ENCODE results near the gene CCDC93. TPM values are rescaled to one million over a fixed set of nuclear protein-coding genes. Genes with fewer than 3 reads are reported as not detected.

The CCDC93 gene
- polyA plus RNA-seq, 1 donor from 2014 or later, result 98.4 TPM

DNA sequence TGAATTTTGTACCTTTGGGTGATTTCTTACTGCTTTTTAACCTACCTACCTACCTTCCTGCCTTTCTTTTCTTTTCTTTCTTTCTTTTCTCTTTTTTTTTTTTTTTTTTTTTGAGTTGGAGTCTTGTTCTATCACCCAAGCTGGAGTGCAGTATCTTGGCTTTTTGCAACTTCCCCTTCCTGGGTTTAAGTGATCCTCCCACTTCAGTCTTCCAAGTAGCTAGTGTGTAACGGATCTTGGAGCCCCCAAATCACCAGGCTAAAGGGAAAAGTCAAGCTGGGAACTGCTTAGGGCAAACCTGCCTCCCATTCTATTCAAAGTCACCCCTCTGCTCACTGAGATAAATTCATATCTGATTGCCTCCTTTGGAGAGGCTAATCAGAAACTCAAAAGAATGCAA, 138.1 kb downstream of the CCDC93 start:
- Histone ChIP-seq H3K36me3 (ENCODE audit: insufficient read depth, low read length) (no peaks in the 10 kb centered on the region), H3K9me3 (ENCODE audit: low read length) (no peaks in the 10 kb centered on the region), H3K79me2 (replicated peaks; ENCODE audit: insufficient read depth, low read length) (no peaks in the 10 kb centered on the region), H2AFZ (ENCODE audit: low read depth, low read length) (no peak overlapping the region), H3F3A (ENCODE audit: insufficient read depth, low read length, poor library complexity, severe bottlenecking) (no peaks in the 10 kb centered on the region), H3K4me3 (ENCODE audit: low read length) (no peak overlapping the region), H3K27me3 (ENCODE audit: insufficient read depth, low read depth, low read length) (no peaks in the 10 kb centered on the region), H3K9ac (ENCODE audit: low read length) (no peak overlapping the region), H3K9me2 (ENCODE audit: insufficient read depth, low read length) (no peaks in the 10 kb centered on the region), H4K20me1 (ENCODE audit: insufficient read depth) (no peaks in the 10 kb centered on the region), H3K27ac (ENCODE audit: low read length) (no peak overlapping the region), H3K4me2 (ENCODE audit: low read length) (no peak overlapping the region)
- no peak for TF ChIP-seq POLR2AphosphoS5 (IDR thresholded peaks at IDR 0.05)
- TF ChIP-seq MXI1 (conservative IDR thresholded peaks at IDR 0.05; ENCODE audit: poor library complexity, severe bottlenecking), result no peak
- no peak for TF ChIP-seq RAD21 (conservative IDR thresholded peaks at IDR 0.05)
- TF ChIP-seq, protein P1, sequence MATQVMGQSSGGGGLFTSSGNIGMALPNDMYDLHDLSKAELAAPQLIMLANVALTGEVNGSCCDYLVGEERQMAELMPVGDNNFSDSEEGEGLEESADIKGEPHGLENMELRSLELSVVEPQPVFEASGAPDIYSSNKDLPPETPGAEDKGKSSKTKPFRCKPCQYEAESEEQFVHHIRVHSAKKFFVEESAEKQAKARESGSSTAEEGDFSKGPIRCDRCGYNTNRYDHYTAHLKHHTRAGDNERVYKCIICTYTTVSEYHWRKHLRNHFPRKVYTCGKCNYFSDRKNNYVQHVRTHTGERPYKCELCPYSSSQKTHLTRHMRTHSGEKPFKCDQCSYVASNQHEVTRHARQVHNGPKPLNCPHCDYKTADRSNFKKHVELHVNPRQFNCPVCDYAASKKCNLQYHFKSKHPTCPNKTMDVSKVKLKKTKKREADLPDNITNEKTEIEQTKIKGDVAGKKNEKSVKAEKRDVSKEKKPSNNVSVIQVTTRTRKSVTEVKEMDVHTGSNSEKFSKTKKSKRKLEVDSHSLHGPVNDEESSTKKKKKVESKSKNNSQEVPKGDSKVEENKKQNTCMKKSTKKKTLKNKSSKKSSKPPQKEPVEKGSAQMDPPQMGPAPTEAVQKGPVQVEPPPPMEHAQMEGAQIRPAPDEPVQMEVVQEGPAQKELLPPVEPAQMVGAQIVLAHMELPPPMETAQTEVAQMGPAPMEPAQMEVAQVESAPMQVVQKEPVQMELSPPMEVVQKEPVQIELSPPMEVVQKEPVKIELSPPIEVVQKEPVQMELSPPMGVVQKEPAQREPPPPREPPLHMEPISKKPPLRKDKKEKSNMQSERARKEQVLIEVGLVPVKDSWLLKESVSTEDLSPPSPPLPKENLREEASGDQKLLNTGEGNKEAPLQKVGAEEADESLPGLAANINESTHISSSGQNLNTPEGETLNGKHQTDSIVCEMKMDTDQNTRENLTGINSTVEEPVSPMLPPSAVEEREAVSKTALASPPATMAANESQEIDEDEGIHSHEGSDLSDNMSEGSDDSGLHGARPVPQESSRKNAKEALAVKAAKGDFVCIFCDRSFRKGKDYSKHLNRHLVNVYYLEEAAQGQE (IDR thresholded peaks at IDR 0.05; ENCODE audit: borderline replicate concordance), result no peak
- TF ChIP-seq SMC3 (conservative IDR thresholded peaks at IDR 0.05; ENCODE audit: poor library complexity), result no peak

Small RNA genes within 50 kb of the gene (small RNA-seq; reads per million reads assigned to genes)
- 0 reads per million in 3 experiments for gene RN7SL111P

Other genes starting within 250 kb of the CCDC93 start
- gene DDX18, start 199.4 kb downstream of the CCDC93 start, polyA plus RNA-seq, result 60.5 and 85.3 TPM in 2 replicates
- 27.1 and 30.3 TPM in 2 replicates for gene INSIG2, start 74.4 kb upstream of the CCDC93 start, polyA plus RNA-seq

Measured in neural cell (in vitro differentiated cells).